ENCODE measurements around the gene PSD2.

Gene PSD2

GRCh38 chr5:139810341-139811273 lies 15.0 kb downstream of the PSD2 start:
- DNase-seq (ENCODE audit: low read depth in 2 of 2), result no peak

GRCh38 chr5:139811274-139811607 lies 15.6 kb downstream of the PSD2 start:
- no peak for DNase-seq (ENCODE audit: low read depth in 2 of 2)

- DNase-seq (ENCODE audit: low read depth in 2 of 2), result no peak
These were observed 16.7 kb downstream of the PSD2 start for GRCh38 chr5:139812323-139812722.

GRCh38 chr5:139812836-139813805 lies 17.5 kb downstream of the PSD2 start:
- DNase-seq (ENCODE audit: low read depth in 2 of 2), result no peak

GRCh38 chr5:139814191-139814601 lies 18.6 kb downstream of the PSD2 start:
- DNase-seq (ENCODE audit: low read depth in 2 of 2), result no peak

- no peak for DNase-seq (ENCODE audit: low read depth in 2 of 2)
These were observed 19.2 kb downstream of the PSD2 start for GRCh38 chr5:139814704-139815280.

GRCh38 chr5:139816566-139816965 lies 21.0 kb downstream of the PSD2 start:
- no peak for DNase-seq (ENCODE audit: low read depth in 2 of 2)

GRCh38 chr5:139817362-139817761 lies 21.8 kb downstream of the PSD2 start:
- no peak for DNase-seq (ENCODE audit: low read depth in 2 of 2)

GRCh38 chr5:139817970-139818369 lies 22.4 kb downstream of the PSD2 start:
- DNase-seq (ENCODE audit: low read depth in 2 of 2), result no peak

- DNase-seq (ENCODE audit: low read depth in 2 of 2), result no peak
These were observed 24.5 kb downstream of the PSD2 start for GRCh38 chr5:139820130-139820529.

GRCh38 chr5:139820606-139821005 lies 25.0 kb downstream of the PSD2 start:
- no peak for DNase-seq (ENCODE audit: low read depth in 2 of 2)

GRCh38 chr5:139821806-139822552 lies 26.4 kb downstream of the PSD2 start:
- no peak for DNase-seq (ENCODE audit: low read depth in 2 of 2)

GRCh38 chr5:139822553-139823425 lies 27.2 kb downstream of the PSD2 start:
- DNase-seq (ENCODE audit: low read depth in 2 of 2), result no peak

GRCh38 chr5:139823757-139824355 lies 28.2 kb downstream of the PSD2 start:
- DNase-seq (ENCODE audit: low read depth in 2 of 2), result no peak

GRCh38 chr5:139825690-139826089 lies 30.1 kb downstream of the PSD2 start:
- DNase-seq (ENCODE audit: low read depth in 2 of 2), result no peak

- no peak for DNase-seq (ENCODE audit: low read depth in 2 of 2)
These were observed 32.7 kb downstream of the PSD2 start for GRCh38 chr5:139828207-139828895.

GRCh38 chr5:139829471-139829870 lies 33.9 kb downstream of the PSD2 start:
- DNase-seq (ENCODE audit: low read depth in 2 of 2), result no peak

- no peak for DNase-seq (ENCODE audit: low read depth in 2 of 2)
These were observed 36.0 kb downstream of the PSD2 start for GRCh38 chr5:139831624-139832023.

GRCh38 chr5:139833525-139833924 lies 37.9 kb downstream of the PSD2 start:
- DNase-seq (ENCODE audit: low read depth in 2 of 2), result no peak

All from stimulated activated CD8-positive, alpha-beta memory T cell treated with anti-CD3 and anti-CD28 coated beads, Interleukin-15, amount 100 ng/mL, for 48 hours (primary cell).